ENCODE results near the gene NPFF. TPM values are rescaled to one million over a fixed set of nuclear protein-coding genes. Genes with fewer than 3 reads are reported as not detected.

The NPFF gene
- total RNA-seq, 2 donors from 2014 or later, result not detected

DNA sequence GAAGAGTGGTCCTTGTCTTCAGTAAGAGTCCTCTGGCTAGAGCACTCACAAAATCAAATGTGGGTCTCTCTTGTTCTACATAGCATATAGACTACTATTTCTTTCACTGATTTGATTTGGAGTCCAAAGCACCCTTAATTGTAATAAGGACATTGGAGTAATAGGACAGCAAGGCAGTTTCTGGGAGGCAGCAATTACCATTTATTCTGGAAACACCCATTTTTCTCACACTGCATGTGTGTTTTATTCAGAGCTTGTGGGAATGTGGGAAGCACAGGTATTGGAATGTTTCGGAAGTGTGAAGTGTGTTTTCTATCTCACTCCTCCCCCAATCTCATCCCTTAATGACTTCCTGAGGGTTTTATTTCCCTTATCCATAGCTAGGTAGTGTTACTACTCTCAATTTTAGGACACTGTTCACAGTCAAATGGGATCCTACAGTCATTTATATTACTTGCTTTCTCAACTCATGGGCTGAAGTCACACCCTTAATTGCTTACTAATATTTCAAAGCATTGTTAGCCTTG, 35.2 kb downstream of the NPFF start:
- Histone ChIP-seq H3K4me3 (no peak overlapping the region), H3K27me3 (no peaks in the 10 kb centered on the region), H3K27ac (no peak overlapping the region), H3K36me3 (replicated peaks in 1 of 2; ENCODE audit: insufficient read depth in 1 of 2, low read depth in 2 of 2) (peaks cover 16 to 39% of the 10 kb centered on the region in 2 donors), H3K4me1 (peaks cover 48% of the 10 kb centered on the region), H3K9me3 (no peaks in the 10 kb centered on the region)
- intact Hi-C loops (cut with DNase I), result no loop called here
- 81 to 94% methylated on average over 1 of the region's 1 CpG for WGBS, 2 donors
- TF ChIP-seq POLR2A (IDR thresholded peaks at IDR 0.05), result no peak
- TF ChIP-seq, protein P1, sequence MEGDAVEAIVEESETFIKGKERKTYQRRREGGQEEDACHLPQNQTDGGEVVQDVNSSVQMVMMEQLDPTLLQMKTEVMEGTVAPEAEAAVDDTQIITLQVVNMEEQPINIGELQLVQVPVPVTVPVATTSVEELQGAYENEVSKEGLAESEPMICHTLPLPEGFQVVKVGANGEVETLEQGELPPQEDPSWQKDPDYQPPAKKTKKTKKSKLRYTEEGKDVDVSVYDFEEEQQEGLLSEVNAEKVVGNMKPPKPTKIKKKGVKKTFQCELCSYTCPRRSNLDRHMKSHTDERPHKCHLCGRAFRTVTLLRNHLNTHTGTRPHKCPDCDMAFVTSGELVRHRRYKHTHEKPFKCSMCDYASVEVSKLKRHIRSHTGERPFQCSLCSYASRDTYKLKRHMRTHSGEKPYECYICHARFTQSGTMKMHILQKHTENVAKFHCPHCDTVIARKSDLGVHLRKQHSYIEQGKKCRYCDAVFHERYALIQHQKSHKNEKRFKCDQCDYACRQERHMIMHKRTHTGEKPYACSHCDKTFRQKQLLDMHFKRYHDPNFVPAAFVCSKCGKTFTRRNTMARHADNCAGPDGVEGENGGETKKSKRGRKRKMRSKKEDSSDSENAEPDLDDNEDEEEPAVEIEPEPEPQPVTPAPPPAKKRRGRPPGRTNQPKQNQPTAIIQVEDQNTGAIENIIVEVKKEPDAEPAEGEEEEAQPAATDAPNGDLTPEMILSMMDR (IDR thresholded peaks at IDR 0.05), result no peak
- DNase-seq (no peak), ATAC-seq (no peak)

DNA sequence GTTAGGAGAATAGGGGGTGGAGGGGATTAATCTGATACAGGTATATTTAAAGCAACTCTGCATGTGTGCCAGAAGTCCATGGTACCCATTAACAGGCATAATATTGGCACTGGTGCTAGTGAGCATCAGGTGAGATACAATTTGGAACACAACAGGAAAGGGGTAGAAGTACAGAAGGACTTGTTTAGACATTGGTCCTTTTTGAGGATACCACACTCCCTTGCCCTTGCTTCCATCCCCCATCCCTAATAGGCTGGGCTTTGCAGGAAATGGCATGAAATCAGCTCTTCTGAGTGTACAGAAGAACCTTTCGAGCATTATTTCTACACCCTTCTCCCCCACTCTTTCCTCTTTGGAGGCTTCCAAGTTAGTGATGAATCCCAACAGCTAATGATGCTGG, 39.0 kb downstream of the NPFF start:
- H3K27me3 ChIP-seq, result no peaks in the 10 kb centered on the region
- intact Hi-C loops (cut with DNase I), result no loop called here
- H3K27ac ChIP-seq, result no peak overlapping the region
- WGBS, 2 donors, result 86% methylated on average over 1 of the region's 1 CpG
- no peak overlapping the region for H3K4me3 ChIP-seq
- no peaks in the 10 kb centered on the region for H3K9me3 ChIP-seq
- H3K4me1 ChIP-seq, result peaks cover 15% of the 10 kb centered on the region
- no peak for DNase-seq
- TF ChIP-seq POLR2A (IDR thresholded peaks at IDR 0.05), result no peak
- TF ChIP-seq, protein P1 (IDR thresholded peaks at IDR 0.05), result no peak
- peaks cover 24 to 62% of the 10 kb centered on the region in 2 donors for H3K36me3 ChIP-seq (replicated peaks in 1 of 2; ENCODE audit: insufficient read depth in 1 of 2, low read depth in 2 of 2)
- no peak for ATAC-seq

DNA sequence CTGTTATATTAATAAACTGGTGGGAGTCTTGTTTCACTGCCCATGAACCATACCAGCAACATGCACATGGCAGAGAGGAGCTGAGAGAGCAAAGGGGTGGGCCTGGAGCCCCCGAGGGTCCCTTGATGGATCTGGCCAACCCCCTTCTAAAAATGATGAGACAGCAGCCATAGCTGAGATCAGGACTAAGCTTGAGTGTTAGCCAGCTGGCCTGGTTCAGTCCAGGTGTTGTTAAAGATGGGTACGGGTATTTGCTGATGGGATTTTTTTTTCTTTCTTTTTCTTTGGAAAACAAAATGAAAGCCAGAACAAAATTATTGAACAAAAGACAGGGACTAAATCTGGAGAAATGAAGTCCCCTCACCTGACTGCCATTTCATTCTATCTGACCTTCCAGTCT, 39.4 kb downstream of the NPFF start:
- Histone ChIP-seq H3K27ac (no peak overlapping the region), H3K9me3 (no peaks in the 10 kb centered on the region), H3K4me1 (peaks cover 11% of the 10 kb centered on the region), H3K27me3 (no peaks in the 10 kb centered on the region), H3K36me3 (replicated peaks in 1 of 2; ENCODE audit: insufficient read depth in 1 of 2, low read depth in 2 of 2) (peaks cover 26 to 66% of the 10 kb centered on the region in 2 donors), H3K4me3 (no peak overlapping the region)
- intact Hi-C loops (cut with DNase I), result no loop called here
- DNase-seq (no peak), ATAC-seq (no peak)
- WGBS, 2 donors, result 59 to 63% methylated on average over 2 of the region's 2 CpGs
- TF ChIP-seq, protein P1 (IDR thresholded peaks at IDR 0.05), result no peak
- no peak for TF ChIP-seq POLR2A (IDR thresholded peaks at IDR 0.05)

DNA sequence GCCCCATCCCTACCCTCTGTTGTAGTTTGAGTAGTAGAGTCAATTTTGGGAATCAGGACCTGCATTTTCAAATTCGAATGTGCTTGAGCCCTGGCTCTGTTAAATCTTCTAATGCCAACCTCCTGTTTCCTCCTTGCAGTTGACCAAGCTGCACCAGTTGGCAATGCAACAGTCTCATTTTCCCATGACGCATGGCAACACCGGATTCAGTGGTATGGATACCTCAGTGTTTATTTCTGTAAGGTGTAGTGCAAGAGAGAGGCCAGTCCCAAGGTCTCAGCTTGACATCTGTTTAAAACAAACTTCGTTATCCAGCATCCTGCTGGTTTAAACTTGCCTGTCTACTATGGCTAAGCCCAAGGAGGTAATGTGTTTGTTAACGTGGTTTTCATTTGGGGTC, 40.2 kb downstream of the NPFF start:
- ATAC-seq (no peak), DNase-seq (no peak)
- H3K36me3 ChIP-seq (replicated peaks in 1 of 2; ENCODE audit: insufficient read depth in 1 of 2, low read depth in 2 of 2), result peaks cover 31 to 73% of the 10 kb centered on the region in 2 donors
- TF ChIP-seq, protein P1 (IDR thresholded peaks at IDR 0.05), result no peak
- TF ChIP-seq POLR2A (IDR thresholded peaks at IDR 0.05), result no peak
- intact Hi-C loops (cut with DNase I), result no loop called here
- H3K27ac ChIP-seq, result no peak overlapping the region
- no peaks in the 10 kb centered on the region for H3K27me3 ChIP-seq
- H3K4me3 ChIP-seq, result no peak overlapping the region
- peaks cover 3% of the 10 kb centered on the region for H3K4me1 ChIP-seq
- 53 to 76% methylated on average over 5 of the region's 5 CpGs for WGBS, 2 donors
- no peaks in the 10 kb centered on the region for H3K9me3 ChIP-seq

DNA sequence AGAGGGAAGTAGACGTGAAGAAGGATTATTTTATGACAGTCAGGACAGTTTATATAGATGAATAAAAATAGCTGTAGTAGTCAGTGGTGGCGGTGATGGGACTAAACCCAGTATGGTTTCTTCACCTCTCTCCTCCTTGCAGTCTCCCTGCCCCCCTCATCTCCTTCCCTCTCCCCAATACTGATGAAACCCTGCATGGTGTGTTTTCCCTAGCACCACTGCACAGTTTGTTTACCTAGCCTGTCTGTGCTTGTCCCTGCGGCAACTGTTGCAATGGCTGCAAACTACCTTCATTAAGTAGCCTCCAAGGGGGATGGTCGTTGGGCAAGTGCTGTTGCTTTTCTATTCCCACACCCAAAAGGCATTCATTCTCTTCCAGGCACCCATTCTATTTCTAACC, 40.6 kb downstream of the NPFF start:
- ATAC-seq, result no peak
- WGBS, 2 donors, result 70 to 80% methylated on average over 4 of the region's 4 CpGs
- TF ChIP-seq, protein P1 (IDR thresholded peaks at IDR 0.05), result no peak
- TF ChIP-seq POLR2A (IDR thresholded peaks at IDR 0.05), result no peak

More for the DNA sequence above, 40.6 kb downstream of the NPFF start:
- intact Hi-C loops (cut with DNase I), result no loop called here
- no peak overlapping the region for H3K4me3 ChIP-seq
- no peaks in the 10 kb centered on the region for H3K4me1 ChIP-seq
- H3K27me3 ChIP-seq, result no peaks in the 10 kb centered on the region
- DNase-seq, result no peak
- no peaks in the 10 kb centered on the region for H3K9me3 ChIP-seq
- H3K27ac ChIP-seq, result no peak overlapping the region
- H3K36me3 ChIP-seq (replicated peaks in 1 of 2; ENCODE audit: insufficient read depth in 1 of 2, low read depth in 2 of 2), result peaks cover 33 to 75% of the 10 kb centered on the region in 2 donors

Data from body of pancreas (tissue), 4 donors.